GM18867 (cell line): ENCODE data around the gene CHN1.
A peak's percentile ranks its signal among the peaks of the same experiment; 100 is the strongest.

ENCODE experiments used
- ATAC-seq: cut with Tn5 transposase; IDR thresholded peaks from one replicate; pipeline ENCODE4 v1.9.1; 2021; ENCODE audit warnings: mild to moderate bottlenecking, moderate library complexity; ENCODE audit not compliant: unreplicated experiment

Gene CHN1

DNA sequence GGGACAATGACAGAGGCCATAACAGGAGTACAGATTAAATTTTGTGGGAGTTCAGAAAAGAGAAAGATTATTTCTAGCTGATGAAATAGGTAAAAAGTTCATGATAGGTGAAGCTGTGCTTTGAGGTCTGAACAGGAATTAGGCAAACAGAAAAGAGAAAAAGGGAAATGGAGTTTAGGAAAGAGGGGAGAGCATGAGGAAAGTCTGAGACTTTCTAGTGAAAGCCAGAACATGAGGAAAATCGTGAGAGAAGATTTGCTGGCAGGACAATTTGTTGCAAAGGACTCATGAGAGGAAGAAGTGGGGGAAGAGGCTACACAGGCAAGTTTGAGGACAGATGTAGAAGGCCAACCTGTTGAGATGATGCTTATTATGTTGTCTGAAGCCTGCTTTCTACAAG is 6.3 kb upstream of the CHN1 start:
- no peak for ATAC-seq

DNA sequence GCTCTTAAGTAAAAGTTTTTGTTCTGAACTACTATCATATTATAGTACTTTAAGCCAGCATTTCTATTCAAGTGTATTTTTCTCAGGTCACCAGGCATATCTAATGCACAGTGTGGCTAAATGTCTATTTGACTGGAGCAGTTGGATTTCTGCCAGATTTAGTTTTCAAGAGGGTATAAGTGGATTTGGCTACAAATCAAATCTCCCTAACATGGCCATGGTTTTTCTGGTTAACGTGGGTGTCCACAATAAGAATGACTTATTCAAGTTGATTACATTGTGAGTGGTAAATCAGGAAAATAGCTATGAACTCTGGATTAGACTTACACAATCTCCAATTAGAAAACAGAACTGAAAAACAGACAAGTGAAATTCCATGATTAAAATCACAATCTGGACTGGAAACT is 5.7 kb upstream of the CHN1 start:
- no peak for ATAC-seq

DNA sequence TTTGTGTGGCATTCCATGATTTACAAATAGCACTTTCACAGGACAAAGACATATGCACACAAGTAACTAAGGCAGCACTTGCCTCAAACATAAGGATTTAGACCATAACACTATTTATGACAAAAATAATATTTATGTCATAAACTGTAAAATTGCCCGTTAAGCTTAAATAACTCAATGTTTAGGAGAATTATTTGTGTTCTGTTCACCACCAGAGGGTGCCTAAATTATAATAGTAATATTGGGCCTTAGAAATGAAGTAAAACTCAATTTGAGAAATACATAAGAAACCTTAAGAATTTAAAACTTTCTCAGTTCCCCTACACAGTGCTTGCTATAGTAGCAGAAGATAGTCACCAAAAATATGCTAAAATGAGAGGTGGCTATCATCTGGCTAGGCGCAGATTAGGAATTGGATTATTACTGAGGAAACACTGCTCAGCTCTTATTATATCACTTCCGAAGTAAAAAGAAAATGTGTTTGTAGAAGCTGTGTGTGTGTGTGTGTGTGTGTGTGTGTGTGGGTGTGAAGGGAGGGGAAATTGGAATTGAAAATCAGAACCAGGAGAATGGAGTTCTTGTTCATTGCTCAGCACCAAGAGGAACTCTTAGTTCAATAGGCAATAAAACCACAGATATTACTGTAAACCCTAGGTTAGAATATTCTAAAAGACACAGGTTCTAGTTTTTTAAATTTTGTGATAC is 4.9 kb upstream of the CHN1 start:
- ATAC-seq = no peak

DNA sequence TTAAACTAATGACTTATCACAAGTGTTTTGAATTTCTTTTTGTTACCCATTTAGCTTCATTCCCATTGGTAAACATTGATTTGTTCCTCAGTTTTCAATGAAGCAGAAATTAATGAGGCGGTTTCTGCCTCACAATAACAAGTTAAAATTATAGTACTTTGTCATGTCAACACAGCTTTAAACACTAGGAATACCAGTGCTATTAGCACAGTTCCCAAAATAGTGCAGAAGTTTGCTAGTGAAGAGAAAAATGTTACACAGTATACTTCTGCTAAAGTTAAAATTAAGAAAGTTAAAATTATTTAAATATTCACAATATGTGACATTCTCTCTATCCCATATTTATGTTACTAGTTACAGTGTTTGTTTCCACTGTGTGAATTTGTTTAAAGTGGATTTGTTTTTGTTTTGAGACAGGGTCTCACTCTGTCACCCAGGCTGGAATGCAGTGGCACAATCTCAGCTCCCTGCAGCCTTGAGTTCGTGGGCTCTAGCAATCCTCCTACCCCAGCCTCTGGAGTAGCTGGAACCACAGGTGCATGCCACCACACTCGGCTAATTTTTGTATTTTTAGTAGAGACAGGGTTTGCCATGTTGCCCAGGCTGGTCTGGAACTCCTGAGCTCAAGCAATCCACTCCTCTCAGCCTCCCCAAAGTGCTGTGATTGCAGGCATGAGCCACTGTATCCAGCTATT is 3.8 kb upstream of the CHN1 start:
- no peak for ATAC-seq

DNA sequence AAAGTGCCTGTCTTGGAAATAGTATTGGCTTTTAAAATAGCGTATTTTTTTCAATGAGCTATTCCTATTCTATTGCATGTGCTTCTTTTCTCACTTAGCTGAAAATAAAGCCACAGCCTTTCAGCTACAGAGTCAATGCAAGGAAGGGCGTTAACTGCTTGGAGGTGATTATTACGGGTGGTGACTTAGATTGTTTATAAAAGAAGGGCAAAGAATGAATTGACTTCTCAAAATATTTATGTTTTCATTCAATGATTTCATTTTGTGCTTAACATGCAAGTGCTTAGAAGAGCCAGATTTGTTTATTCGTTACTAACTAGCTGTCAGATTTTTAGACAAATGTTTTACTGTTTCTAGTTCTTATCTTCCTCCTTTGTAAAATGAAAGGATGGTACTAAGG is 2.8 kb upstream of the CHN1 start:
- no peak for ATAC-seq

DNA sequence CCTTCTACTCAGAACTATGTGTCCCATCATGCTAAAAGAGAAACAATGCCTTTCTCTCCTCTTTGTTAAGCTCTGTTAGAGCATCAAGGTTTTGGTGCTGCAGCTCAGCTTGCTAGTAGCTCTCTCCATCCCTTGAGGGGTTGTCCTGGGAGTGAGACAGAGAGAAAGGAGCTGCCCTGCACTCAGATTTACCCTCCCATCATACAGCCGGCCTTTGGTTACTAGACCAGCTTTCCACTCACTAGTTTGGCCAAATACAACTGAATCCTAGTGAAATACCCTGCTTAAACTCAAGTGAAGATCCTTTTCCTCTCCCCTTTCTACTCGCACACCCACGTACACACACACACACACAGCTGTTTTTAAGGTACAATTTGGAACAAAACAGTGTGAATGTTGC is 2.3 kb upstream of the CHN1 start:
- no peak for ATAC-seq

DNA sequence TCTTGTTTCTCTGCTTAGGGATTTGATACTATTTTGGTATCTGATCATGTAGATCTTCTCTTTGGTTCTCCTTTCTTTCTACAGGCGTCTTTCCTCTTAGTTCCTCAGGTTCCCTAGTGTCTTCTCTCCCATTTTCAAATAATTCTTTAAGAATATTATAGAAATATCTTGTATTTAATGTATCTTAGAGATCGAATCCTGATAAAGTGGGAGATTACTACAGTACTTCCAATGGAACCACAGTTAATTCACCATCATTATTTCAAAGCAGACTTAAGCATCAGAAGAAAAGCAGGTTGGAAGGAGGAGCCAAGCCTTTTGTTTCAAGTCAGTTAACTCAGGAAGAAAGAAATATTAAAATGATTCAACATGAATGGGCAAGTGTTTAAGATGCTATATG is 1.1 kb upstream of the CHN1 start:
- no peak for ATAC-seq

DNA sequence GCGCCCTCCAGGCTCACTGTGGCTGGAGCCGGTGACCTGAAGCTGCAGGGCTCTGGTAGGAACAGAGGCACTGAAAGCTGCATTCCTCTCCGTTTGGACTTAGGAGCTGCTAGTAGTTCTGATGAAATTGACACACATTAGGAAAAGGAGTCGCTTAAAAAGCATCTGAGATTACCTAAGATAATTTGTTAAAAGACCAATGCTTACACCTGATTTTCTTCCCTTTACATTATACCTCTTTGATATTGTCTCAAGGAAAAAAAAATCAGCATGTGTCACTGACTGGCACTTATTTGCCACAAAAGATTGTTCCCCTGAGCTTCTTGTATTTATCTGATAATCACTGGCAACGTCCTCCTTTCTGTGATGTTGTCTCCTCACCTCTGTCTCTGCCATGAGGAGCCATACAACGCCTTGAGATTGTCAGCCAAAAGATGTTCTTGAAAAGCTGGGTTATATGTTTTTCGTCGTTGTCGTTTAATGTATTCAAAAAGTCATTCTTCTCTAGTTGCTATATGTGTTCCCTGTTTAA is 618 bp upstream of the CHN1 start:
- no peak for ATAC-seq

DNA sequence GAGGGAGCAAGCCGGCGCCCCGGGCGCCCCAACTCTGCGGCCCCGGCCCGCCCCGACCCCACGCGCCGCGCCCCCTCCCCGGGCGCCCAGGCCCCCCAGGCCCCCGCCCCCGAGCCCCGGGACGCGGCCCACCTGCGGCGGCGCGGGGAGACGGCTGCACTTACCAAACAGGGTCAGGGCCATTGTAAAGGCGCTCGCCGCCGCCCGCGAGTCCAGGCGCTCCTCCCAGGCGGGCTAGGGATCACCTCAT is 526 bp downstream of the CHN1 start:
- peak; percentile 37 for ATAC-seq

DNA sequence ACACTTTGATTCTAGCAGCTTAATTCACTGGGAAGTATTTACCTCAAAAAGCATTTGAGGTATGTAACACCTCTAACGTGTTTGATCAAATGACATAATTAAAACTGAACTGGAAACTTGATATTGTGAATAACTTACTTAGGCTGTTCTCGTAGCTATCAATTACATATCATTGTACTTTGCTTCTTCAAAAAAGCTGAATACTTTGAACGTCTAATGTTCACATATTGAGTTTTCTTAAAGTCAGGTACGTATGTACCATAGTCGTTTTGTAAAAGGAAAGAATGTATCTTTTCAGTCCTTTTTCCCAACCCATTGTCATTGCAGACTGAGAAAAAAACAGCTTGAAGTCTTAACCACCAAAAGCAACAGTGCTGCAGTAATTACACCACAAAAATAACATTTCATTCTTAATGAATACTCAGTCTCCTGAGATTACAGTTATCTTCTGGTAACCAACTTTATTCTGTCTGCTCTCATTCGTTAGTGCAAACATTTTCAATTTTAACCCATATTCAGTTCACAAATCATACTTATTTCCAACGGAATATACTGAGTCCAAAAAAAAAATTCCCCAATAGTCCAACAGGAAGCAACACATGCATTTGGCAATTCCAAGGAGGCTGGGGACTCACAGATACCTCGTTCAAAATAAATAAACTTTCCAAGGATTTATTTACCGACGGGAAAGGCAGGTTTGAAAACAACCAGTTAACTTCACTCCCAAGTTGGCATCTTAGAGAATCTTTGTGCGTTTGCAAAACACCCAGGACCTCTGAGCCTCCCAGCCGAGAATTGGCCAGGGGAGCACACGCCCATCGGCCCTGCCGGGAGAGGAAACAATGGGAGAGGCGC is 1.1 kb downstream of the CHN1 start:
- no peak for ATAC-seq

DNA sequence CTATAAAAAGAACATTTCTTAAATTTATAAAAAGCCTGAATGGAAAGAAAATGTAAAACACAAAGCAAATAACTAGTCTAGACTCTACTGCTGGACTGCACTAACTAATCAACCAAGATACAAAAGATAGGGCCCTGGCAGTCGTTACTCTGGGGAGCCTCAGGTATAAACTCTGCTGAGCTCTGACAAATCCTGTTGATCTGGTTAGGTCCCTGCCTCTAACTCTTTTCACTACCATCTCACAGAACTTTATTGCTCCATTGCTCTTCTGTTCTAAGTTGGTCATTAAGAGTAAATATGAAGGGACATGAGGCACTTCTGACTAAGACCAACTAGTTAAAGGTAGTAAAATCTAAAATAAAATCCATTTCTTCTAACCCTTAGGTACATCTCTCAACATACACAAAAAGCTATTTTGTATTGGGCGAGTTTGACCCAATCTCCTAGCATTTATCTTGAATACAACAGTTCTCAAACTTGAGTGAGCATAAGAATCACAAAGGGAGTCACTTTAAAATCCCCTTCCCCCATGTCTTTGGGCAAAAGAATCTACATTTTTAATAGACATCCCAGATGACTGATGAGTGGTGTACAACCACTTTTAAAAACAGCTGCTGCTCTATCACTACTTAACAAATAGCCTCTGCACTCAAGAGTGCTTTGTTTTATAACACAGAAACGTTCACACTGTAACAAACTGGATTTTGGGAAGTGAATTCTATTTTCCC is 2.5 kb downstream of the CHN1 start:
- no peak for ATAC-seq

DNA sequence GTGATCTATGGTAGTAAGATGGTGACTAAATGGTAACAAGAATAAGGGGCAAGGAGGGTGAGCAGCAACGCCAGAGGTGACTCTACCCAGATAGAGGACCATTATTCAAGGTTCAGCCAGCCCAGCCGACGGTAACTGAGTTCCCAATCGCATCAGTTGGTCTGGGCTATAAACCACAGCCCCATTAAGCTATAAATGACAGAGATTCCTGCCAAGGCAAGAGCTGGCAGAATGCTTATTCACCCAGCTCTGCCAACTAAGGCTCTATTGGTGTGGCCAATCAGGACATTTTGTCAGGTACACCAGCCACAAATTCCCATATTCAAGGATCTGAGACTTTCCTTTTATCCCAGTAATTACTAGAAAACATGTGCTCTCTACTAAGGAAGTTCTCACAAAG is 3.6 kb downstream of the CHN1 start:
- ATAC-seq = no peak

DNA sequence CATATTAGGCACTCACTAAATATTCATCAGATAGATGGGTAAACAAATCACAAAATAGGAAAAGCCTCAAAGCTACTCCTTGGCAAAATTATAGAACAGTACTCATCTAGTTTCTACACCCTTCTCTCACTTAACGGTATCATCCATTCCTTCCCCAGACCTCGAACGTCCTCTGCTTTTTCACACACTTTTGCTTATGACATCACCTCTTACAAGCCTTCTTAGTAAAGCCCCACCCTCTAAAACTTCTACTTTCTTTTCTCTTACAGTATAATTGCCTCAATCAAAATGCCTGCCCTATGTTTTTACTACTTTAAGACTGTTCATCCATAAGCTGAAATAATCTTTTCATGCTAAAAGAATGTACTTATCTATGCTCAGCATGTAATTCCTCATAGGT is 8.1 kb downstream of the CHN1 start:
- ATAC-seq = no peak

DNA sequence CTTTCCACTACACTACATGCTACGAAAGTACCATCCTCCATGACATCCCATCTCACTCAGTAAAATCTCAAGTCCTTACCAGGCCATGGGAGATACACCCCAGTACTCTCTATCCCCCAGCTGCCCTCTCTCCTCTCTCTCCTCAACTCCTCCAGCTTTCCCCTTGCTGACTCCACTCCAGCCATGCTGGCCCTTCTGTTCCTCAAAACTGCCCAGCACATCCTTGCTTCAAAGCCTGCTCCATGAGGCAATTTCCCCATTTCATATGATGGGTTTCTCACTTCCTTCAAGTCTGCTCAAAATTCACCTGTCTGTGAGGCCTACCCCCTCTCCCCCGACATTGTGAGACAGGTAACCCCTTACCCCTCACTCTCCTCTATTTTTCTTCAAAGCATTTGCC is 8.6 kb downstream of the CHN1 start:
- ATAC-seq = no peak

DNA sequence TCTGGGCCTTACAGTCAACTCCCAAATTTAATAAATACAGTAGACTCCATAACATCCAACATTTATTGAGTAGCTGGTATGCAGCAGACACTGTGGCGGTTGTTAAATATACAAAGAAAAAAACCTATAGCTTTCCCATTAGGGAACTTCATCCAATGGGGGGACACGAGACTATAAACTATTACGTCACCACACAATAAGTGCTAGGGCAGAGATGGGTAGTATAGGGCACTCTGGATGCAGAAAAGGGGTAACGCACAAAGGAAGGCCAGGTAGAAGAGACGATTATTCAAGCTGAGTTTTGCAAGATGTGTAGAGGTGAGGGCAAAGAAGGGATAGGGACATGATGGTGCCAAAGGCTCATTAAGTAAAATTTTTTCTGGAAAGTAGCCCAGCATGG is 10.8 kb downstream of the CHN1 start:
- no peak for ATAC-seq

DNA sequence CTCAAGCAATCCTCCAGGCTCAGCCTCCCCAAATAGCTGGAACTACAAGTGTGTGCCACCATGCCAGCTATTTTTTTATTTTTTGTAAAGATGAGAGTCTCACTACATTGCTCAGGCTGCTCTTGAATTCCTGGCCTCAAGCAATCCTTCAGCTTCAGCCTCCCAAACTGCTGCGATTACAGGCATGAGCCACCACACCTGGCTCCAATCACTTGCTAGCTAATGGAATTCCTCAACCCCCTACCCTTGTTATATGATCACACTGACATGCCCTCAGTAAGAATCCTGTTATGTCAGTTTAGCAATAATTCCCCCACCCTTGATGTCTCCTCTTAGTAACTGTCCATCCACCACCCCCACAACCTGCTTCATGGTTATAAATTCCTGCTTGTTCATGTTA is 12.3 kb downstream of the CHN1 start:
- no peak for ATAC-seq

DNA sequence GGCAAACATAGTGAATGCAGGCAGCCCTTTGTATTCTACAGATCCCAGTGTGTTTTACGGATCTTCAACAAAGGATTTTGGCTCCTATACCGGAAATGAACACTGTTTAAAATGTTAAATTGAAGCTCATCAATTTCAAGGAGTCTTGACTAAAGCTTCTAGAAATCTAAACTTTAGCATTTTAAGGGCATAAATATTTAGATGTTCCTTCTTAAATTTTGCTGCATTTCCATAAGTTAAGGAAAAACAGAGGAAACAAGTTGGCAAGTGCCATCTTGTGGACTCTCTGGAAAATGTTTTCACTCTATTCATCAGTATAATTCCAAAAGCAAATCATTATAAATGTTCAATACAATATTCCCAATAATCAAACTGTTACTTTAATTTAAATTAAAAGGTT is 19.6 kb downstream of the CHN1 start:
- no peak for ATAC-seq

DNA sequence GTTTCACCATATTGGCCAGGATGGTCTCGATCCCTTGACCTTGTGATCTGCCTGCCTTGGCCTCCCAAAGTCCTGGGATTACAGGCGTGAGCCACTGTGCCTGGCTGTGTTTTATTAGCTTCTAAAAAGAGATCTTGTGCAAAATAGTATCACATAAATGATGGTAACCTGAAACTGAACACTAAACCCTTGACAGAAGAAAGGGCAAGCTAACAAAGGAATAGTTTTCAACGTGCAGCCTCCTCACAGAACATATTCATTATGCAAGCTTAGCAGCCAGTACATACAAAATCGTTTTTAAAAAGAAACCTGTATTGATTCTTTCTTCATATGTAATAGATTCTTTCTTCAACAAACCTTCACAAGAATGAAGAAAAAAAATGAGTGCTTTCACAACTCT is 20.6 kb downstream of the CHN1 start:
- ATAC-seq = no peak

DNA sequence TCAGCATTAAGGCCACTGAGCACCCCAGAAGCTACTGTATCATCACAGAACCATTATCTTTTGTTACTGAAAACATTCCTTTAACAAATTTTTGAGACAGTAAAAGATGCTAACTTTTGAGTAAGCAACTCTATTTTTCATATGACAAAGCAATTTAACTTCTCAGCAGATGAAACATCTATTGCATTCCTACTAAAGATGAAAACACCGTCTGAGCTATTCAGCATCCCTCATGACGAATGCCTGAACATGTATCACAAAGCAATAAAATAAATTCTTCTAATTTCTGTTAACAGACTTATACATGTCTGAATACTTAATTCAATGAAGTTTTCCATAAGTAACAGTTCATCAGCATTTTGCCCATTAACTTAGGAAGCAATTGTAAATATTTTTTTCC is 23.9 kb downstream of the CHN1 start:
- ATAC-seq = no peak

DNA sequence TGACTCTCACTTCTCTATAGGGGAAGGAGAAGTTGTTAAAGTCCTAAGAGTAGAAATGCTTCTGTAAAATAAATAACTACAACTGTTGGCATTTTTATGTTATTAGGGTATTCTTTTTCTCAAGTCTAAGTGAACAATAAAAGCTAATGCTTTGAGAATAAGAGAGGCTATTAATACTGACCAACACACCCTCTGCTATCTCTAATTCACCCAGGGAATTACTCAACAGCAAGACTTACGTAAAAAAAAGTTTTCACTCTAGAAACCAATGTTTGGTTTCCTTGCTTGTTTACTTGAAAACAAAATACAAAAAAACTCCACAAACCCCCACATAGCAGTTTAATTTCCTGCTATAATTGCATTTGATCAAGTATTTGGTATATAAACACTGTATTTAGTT is 25.2 kb downstream of the CHN1 start:
- no peak for ATAC-seq

DNA sequence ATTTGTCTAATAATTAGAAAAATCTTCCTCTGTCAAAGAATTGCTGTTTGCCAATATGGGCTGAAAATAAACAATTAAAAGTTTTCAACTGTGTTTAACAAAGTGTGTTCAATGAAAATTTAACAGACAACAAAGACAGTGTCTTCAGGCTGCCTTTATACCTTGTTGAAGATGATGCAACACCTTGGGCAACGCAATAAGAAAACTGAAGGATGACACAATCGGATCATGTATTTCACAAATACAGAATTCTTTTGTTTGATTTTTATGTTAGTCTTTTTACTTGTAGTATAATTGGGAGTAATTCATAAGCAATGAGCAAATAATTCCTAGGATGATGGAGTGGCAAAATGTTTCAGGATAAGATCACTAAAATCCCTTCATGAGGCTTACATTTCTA is 27.8 kb downstream of the CHN1 start:
- no peak for ATAC-seq
